HG02588 (cell line): ENCODE measurements around the gene SESN1.
"Not testable (repeated sequence)": the region's sequence is repeated elsewhere in the genome, so short reads cannot be mapped to it uniquely, and the experiment has no call there.

Experiments
- ATAC-seq: cut with Tn5 transposase; IDR thresholded peaks from one replicate; pipeline ENCODE4 v1.9.1; 2021; ENCODE audit warnings: mild to moderate bottlenecking, moderate library complexity; ENCODE audit not compliant: unreplicated experiment

The SESN1 gene

GRCh38 chr6:109002051-109002697 is 92.5 kb downstream of the SESN1 start:
- no peak for ATAC-seq

DNA sequence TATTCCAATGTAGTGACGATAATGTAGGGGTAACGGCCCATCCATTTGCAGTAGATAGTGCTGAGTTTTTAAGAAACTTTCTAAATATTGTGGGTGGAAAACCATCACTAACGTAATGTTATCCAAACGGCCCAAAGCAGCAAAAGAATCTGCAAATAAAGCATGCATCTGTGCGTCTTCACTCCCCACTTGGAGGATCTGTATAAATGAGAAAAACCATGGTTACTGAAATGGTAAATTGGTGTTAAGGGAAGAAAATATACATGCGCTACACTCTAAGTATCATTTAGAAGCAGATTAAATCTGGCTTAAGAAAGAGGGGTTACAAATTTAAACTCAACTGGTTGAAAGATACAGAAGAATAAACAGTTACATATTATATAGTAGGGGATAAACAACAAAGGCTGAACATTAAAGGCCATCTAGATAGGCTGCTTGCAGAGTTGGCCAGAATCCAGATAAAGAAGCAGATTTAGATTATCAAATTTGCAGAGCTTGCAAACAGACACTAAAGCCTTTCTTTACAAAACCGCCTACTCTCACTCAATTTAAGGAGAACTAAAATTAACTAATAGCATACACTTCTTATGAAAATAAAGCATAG is 93.3 kb downstream of the SESN1 start:
- no peak for ATAC-seq

GRCh38 chr6:109000289-109000688 is 94.4 kb downstream of the SESN1 start:
- ATAC-seq = no peak

DNA sequence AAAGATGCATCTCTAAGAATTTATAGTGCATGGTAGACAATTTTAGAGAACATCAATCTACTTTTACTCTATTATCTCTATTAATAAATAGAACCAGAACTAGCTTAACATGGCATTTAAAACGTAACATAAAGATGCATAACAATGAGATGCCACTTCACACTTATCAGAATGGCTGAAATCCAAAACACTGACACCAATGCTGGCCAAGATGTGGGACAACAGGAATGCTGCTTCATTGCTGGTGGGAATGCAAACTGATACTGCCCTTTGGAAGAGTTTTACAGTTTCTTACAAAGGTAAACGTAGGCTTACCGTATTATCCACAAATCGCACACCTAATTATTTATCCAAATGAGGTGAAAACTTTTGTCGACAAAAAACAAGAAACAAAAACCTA is 95.2 kb downstream of the SESN1 start:
- no peak for ATAC-seq

DNA sequence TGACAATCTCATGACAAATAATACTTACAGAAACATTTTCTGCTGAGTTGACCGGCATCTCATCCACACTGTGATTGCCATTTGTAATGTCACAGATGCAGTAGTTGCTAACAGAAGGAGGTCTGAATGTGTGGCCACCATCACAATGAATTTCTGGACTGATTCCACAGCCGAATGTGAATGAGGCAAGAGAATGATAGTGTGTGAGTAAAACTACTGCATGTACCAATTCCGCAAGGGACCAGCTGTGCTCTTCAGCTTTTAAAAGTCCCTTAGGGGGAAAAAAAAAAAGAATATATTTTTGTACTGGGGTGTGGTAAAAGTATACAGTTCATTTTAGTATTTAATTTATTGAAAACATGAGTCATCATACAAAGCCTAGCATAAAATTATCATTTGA is 96.2 kb downstream of the SESN1 start:
- no peak for ATAC-seq

GRCh38 chr6:108996208-108996607 is 98.4 kb downstream of the SESN1 start:
- ATAC-seq = no peak

GRCh38 chr6:108995296-108995695 is 99.3 kb downstream of the SESN1 start:
- no peak for ATAC-seq

- no peak for ATAC-seq
Observed at GRCh38 chr6:108993876-108994275, 100.8 kb downstream of the SESN1 start.

DNA sequence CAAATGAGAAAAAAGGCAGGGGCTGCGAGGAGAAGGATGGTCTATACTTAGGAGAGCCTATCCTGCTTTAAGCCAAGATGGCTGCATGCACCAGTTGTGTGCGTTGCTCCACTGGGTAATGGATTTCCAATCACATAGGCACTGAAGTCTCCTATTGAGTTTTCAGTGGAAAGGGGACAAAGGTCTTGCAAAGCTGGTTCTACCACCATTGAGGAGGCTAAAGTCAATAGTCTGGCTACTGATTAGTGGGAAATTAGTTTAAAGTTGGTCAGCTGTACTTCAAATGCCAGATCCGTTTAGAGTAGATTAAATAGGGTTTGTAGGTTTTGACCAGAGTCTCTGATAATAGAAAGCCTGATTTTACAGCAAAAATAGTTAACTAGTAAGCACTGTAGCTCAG is 104.9 kb downstream of the SESN1 start:
- ATAC-seq = no peak

- ATAC-seq = no peak
Observed at GRCh38 chr6:108988765-108989164, 105.9 kb downstream of the SESN1 start.

DNA sequence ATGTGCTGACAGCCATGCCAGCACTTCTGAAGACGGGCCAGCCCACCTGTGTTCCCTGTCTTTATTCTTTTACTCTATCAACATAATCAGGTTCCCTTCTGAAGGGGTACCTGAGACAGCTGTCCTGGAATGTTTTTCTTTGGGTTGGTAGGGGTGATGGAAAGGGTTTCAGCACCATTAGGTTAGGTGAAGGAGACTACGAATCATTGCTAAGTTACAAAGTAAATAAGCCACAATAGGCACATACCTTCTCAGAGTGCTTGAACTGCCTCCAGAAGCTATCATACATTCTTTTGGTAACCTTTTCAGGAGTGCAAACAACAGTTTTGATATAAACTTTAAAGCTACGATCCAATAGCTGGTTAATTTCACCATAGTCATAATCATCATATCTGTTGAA is 106.3 kb downstream of the SESN1 start:
- no peak for ATAC-seq

DNA sequence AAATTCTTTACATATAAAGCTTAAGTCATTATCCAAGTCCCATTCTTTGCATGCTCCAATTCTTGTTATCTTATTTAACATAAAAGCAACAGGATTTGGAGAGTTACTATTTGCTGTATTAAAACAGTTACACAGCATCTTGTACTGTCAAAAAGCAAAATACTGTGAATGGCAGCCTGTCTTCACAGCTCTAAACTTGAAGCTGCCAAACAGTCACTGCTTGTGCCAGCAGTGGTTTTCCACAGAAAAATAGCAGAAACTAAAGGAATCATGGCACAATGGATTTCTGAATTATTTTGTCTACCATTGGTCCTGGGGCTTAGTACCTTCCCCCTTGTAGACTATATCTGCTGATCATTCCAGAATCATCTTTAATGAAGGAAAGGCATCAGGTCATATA is 107.5 kb downstream of the SESN1 start:
- ATAC-seq = no peak

- ATAC-seq = no peak
Observed at GRCh38 chr6:108985301-108985700, 109.3 kb downstream of the SESN1 start.

DNA sequence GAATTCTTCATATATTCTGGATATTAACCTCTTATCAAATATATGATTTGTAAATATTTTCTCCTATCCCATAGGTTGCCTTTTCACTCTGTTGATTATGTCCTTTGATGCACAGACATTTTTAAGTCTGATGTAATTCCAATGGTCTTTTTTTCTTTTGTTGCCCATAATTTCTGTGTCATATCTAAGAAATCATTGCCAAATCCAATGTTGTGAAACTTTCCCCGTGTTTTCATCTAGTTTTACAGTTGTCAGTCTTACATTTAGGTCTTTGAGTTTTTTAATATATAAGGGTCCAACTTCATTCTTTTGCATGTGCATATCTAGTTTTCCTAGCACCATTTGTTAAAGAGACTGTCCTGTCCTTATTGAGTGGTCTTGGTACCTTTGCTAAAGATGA is 111.5 kb downstream of the SESN1 start:
- no peak for ATAC-seq

DNA sequence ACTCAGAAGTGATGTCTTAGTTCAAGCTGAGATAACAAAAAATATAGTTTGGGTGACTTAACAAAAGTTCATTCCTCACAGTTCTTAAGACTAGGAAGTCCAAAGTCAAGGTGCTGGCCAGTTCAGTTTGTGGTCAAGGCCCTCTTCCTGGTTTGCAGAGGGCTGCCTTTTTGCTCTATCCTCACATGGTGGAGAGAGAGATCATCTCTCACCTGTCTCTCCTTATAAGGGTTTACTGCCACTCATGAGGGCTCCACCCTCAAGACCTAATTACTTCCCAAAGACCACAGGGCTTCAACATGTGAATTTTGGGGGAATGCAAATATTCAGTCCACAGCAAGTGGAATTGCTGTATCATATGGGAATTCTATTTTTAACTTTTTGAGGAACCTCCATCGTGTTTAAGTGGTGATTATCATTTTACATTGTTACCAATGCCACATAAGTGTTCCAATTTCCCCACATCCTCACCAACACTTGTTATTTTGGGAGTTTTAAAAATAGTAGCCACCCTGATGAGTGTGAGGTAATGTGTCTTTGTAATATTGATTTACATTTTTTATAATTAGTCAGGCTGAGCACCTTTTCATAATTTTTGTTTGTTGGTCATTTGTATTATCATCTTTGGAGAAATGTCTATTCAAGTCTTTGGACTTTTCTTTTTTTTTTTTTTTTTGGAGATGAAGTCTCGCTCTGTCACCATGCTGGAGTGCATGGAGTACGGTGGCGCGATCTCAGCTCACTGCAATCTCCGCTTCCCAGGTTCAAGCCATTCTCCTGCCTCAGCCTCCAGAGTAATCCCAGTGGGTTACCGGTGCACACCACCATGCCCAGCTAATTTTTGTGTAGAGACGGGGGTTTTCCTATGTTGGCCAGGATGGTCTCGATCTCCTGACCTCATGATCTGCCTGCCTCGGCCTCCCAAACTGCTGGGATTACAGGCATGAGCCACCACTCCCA is 112.2 kb downstream of the SESN1 start:
- ATAC-seq = no peak

DNA sequence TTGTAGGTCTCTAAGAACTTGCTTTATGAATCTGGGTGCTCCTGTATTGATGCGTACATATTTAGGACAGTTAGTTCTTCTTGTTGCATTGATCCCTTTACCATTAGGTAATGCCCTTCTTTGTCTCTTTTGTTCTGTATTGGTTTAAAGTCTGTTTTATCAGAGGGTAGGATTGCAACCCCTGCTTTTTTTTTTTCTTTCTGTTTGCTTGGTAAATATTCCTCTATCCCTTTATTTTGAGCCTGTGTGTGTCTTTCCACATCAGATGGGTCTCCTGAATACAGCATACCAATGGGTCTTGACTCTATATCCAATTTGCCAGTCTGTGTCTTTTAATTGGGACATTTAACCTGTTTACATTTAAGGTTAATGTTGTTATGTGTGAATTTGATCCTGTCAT is 116.0 kb downstream of the SESN1 start:
- ATAC-seq = not testable (repeated sequence)

DNA sequence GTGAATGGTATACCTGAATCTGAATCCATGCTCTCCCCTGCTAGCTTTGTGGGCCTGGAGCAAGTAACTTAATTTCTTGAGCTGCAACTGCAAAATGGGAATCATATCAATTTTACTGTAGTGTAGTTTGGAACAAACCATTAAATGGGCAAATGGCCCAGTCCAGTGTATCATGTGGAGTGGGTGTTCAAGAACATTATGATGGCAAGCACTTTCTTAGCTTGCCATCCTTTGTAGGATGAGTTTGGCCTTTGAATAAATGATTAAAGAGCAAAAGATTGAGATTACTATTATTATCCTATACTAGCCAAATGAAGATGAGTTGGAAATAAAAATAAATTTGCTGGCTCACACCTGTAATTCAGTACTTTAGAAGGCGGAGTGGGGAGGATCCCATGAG is 120.4 kb downstream of the SESN1 start:
- no peak for ATAC-seq

DNA sequence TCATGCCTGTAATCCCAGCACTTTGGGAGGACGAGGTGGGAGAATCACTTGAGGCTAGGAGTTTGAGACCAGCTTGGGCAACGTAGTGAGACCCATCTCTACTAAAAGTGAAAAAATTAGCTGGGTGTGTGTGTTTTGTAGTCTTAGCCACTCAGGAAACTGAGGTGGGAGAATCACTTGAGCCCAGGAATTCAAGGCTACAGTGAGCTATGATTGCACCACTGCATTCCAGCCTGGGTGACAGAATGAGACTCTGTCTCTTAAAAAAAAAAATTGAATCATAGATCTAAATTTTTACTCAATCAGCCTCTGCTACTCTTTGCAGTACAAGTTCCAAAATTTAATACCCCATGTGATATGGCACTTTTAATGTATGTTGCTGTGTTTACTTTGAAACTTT is 124.9 kb downstream of the SESN1 start:
- no peak for ATAC-seq

DNA sequence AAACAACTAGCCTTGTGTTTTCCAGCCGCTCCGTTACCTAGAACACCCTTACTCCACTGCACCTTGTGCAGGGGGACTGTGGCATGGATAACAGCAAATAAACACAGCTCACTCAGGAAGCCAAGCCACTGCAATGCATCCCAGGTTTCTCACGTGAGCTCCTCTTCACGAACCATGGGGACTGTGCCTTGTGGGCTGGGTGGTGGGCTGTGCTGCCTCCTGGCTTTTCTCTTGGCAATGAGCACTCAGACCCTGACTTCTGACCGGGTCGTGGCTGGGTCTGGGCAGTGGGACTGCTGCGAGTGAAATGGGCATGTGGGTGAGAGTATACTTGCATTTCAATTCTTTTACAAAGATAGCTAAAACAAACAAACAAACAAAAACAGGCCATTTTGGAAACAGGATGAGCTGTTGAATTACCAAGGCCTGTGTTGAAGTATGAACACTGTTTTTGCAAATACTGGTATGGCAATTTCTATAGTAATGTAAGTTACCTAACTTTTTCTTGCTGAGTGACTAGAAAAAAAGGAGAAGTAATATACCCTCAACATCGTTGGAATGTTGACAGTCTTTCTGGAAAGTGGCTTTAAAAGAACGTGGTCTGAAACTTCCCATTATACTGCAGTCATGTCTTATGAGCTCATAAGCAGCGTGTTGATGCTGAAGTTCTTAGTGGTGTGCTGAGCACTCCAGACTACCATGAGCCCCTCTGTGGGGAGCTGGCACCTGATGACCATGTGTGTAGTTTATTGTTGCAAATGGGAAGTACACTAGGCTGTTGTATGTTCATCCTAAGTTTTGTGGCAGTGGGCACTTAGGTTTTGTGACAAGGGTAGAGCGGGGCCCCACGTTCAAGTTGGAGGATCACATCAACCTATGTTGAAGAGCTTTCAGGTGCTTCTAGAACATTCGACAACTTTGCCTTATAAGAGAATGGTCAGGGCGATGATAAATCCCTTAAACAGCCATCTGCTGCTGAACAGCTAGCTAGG is 126.0 kb downstream of the SESN1 start:
- ATAC-seq = no peak

GRCh38 chr6:108966855-108967755 is 127.5 kb downstream of the SESN1 start:
- ATAC-seq = no peak
